CD4-positive, alpha-beta T cell treated with Interleukin-17A for 4 hours (primary cell): Measurements from ENCODE around the gene ST8SIA2.

Experiments
- DNase-seq: peaks from one replicate; pipeline ENCODE4 v3.0.0-alpha.2; 2020; ENCODE audit warnings: mixed read lengths

Gene ST8SIA2

DNA sequence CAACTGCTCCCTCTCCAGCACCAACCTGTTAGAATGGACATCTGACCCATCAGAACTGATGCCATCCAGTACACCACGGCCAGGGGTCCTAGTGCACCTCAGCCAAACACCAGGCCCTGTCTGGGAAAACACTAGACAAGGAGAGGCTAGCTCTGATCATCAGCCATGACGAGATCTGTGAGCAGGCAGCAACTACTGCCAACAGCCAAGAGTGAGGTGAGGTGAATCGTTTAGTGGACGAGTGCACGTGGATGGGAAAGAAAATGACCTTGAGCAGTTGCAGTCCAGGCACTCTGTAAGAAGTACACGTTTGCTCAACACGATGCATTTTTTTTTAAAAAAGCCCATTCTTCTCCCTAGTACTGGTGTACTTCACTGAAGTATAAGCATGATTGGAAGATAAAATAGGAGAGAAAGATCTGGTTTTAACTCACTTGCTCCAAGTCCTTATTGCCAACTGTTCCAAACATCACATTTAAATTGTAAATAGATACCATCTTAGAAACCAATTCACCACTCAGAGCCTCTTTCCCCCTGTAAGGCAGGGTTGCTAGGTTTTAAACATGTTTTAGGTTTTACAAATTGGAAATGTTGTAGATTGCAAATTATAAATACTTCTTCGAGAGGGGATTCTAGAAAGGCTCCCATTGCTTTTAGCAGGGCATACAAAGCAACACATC, 5.7 kb downstream of the ST8SIA2 start:
- no peak for DNase-seq

DNA sequence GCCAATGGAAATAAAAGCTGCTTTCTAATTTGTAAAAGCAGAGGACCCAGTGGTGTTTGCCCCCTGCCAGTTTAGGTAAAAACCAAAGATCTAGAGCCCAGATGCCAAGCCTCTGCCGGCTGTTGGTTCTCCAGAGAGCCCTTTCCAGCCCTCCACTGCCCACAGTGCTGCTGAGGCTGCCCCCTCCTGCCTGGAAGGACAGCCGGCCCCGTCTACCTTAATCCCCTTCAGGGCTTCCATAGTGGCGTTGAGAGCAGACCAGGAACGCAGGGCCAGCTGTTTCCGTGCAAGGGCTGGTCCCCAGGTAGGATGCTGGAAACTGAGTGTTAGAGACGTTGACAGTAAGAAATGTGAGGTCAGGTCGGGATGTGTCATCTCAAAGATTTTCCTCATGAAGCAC, 6.9 kb downstream of the ST8SIA2 start:
- no peak for DNase-seq

DNA sequence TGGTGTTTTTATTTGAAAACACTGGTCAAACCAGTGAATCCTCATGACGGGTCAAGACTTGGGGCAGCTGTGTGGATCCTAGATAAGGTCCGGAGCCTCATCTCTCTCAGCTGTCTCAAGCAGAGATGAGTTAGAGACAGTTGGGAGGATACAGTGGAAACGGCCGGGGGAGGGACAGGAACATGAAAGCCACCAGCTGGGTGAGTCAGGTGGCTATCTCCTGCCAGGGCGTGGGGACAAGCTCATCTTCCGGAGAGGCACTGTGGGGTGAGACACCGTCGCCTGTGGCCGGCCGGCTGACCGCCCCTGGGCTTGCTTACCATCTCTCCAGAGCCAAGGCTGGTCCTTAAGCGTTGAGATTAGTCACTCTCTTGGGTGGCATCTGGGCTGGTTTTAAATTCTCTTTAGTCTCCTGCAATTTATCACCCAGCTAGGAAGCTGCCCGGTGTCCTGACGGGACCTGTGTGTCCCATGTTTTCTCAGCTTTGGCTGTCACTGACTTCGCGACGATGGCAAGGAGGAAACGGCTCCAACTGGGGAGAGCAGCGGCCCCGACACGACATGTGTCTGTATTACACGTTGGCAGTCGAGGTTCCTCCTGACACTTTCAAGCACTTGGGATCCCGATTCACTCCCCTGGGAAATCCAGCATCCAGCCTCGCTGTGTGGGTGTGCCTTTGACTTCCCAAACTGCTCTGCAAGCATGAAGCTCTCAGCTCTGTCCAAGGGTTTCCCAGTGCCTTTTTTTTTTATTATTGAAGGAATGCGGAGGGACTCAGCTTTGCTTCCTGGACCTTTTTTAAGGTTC, 7.5 kb downstream of the ST8SIA2 start:
- no peak for DNase-seq

DNA sequence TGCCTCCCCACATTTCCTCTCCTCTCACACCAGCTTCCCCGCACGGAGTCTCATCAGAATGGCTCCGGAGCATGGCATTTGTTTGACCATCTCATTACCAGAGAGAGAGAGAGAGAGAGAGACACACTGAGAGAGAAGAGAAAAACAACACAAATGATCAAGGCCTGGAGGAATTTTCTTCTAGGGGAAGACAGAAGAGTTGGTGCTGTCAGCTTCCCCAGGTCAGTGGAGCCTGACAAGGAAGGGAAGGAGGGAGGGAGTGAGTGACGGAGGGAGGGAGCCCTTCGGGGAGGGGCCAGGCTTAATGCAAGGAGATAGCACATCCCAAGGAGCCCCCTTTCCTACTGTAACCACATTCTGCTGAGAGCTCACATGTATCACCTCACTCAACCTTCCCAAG, 9.1 kb downstream of the ST8SIA2 start:
- no peak for DNase-seq

DNA sequence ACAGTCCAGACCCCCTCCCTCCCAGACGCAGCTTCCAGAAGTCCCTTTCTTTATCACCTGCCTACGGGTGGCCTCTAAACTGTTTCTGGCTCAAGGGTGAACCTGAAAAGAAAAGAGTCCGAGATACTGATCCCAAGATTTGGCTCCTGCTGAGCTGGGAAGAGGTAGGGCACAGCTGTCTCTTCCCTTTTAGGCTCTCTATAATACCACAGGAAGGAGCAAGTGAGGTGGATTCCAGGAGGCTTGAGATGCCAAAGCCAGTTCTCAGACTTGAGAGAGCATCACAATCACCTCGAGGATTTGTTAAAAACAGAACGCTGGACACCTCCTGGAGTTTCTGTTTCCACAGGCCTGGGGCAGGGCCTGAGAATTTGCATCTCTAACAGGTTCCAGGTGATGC, 12.3 kb downstream of the ST8SIA2 start:
- no peak for DNase-seq

DNA sequence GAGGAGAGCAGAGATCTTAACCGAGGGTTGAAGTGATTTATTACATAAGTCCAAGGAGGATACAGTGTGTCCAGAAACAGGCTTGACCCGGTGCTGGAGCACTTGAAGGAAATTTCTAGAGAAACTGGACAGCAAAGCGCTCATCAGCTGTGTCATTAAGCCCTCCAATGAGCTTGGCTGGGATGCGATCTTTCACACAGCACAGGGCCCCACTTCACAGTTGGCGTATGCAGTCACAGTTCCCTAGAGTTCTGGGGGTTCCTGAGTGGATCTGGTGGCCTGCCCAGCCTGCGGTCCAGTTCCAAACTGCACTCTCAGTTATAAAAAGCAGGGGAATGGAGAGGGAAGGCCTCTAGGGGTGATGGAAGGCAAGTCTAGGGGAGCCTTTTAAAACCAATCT, 13.6 kb downstream of the ST8SIA2 start:
- DNase-seq, result no peak

DNA sequence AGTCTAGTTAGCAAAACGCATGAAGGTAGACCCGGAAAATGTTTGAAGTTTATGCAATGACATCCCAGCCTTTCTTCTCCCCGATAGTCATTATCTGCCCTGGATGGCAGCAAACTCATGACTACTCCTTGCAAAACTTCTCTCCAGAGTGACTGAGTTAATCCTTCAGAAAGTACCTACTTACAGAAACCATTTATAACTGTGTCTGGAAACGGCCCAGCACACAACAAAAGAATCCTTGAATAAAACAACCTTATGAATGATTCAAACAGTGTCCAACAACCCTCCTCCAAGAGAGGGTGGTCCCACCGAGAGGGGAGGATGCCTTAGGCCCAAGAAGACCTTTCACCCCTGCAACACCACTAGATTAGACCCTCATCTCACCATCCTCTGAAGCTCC, 14.2 kb downstream of the ST8SIA2 start:
- no peak for DNase-seq

DNA sequence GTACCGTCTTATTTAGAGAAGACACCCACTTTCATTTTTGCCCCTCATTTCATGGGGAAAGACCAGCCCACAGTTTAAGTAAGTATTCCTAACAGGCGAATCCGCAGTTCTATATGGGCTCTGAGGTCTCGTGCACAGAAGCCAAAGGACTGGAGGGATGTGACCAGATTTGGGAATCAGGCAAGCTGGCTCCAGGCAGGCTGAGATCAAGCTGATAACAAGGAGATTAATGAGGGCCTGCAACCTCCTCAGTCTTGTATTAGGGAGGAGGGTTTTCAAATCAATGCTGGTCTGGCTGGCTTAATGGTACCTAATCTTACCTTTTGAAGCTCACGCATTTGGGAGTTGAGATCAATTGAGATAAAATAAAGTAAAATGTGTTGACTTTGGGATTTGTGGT, 15.3 kb downstream of the ST8SIA2 start:
- no peak for DNase-seq

DNA sequence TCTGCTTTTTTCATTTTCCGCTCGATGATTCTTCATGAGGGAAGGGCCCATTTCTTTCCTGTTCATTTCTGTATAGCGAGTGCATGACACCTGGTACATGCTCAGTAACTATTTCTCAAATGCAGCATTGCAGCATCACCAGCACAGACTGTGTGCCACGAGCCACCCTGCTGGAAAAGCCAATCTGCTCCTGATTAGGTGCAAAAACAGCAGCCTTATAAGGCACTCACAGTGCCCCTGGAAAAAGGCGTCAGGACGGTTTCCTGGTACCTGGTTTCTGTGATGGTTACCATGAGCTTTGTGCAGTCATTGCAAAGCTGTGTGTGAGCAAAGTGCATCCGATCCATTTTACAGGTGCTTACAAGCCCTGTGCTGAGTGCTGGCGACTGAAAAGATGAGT, 15.8 kb downstream of the ST8SIA2 start:
- DNase-seq, result no peak

DNA sequence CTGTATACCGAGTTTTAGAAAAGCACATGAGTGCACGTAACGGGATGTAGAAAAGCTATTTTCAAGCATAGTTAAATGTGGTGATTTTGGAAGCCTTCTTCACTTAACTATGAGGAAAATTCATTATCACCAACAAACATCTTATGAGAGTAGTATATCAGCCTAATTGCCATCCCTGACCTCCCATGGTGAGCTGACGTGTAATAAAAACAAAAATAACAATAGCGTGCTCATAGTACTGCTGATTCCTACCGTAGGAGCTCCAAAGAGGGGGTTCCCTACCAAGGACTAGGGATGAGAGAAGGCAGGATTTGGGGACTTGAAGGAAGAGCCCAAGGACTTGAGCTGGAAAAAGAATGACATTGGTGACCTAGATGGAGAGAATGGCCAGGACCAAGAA, 16.9 kb downstream of the ST8SIA2 start:
- DNase-seq, result no peak

DNA sequence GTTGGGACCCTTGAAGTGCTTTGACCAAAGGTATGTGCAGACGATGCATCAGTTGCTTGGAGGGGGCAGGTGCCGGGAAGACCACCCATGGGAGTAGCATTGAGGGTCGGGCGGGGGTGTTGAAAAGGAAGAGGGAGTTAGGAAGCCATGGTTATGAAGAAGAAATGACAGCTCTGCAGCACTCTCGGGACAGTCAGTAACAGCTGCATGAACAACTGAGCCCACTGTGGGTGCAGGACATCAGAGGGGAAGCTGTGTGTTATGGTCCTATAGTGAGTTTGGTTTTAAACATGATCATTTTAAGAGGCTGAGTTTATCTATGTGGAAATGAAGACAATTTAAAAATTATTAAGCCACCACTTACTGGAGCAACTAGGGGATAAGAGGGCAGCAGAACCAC, 17.6 kb downstream of the ST8SIA2 start:
- no peak for DNase-seq

DNA sequence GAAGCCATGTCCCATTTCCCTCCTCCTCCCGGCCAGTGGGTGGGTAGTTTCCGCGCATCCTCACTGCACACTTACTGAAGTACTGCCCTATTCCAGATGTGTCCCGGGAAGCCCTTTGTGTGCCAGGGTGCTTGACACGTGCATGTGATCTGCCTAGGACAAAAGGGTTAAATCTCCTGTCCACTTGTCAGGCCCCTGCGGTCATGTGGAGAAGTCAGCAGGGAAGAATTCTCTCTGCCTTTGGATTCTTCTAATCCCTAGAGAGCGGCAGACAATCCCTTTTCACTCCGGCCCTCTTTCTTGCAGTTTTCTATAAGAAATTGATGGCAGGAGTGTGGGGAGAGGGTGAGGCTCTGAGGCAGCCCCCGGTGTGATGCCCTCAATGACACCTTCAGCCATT, 19.8 kb downstream of the ST8SIA2 start:
- no peak for DNase-seq

DNA sequence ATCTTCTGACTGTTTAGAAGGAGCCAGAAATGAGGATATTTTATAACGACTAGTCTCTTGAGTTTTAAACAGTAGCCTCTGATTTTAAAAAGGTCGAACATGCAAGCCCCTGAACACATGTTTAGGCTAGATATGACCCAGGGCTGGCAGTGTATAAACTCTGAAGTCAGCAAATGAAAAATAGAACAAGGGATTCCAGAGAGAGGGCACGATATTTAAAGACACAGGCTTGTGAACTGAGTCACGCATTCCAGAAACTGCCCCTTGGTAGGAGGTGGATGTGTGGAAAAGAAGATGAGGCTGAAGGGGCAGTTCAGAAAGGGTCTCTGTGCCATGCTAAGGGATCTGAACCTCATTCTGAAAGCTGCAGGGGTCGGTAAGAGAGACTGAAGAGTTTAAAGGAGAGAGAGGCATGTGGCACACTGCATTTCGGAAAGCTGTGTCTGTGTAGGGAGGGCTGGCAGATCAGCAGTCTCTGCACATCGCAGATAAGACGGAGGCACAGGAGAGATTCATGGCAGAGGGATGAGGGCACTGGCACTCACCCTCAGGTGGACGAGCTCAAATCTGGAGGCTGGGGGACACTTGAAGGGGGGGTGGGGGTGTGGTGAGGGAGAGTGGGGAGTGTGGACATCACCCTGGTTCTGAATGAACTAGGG, 22.1 kb downstream of the ST8SIA2 start:
- DNase-seq, result no peak

DNA sequence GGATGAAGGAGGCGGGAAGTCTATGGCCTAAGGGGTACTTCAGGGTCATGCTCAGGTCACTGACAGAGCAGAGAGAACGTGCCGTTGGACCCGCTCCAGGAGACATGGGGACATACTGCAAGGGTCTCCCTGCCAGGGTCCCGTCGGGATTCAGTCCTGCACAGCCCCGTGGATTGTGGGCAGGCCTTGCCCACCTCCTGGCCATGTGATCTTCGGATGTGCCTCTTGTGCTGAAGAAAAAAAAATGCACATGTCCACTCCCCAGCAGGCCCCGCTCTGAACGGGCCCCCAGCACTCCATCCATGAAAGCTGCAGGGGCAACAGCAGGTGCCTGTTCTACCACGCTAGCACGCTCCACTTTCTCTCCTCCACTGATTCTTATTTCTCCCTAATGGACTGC, 22.9 kb downstream of the ST8SIA2 start:
- DNase-seq, result no peak

DNA sequence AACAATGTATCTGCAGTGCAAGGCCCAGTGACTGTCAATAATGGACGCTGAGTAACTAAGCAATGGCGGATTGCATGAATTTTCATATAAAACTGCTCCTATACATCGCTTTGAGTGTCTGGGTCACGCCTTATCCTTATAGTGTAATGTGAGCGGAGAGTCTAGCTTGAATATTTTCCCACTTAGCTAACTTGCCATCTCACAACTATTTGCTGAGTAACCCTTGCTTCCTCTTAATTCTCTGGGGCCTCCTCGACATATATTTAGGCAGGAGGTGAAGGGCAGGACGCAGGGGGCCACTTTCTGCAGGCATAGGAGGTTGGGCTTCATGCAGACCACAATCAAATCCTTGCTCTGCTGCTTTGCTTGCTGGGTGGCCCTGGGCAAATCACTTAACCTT, 24.0 kb downstream of the ST8SIA2 start:
- DNase-seq, result no peak

DNA sequence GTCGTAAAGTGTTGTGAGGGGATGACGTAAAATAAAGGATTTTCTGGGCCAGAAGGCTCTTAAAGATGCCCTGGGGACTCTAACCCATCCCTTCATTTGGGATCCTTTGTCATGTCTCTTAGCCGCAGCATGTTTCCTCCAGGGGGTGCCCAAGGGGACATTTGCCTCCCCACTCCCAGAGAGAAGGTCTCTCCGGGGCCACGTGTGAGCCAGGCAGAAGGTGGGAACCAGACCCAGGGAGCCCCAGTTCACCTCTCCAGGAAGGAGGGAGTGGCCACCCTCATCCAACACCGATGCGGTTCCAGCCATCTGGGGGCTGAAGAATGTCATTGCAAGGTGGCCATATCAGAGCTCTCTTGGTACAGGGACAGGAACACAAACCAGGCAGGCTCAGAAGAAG, 25.2 kb downstream of the ST8SIA2 start:
- no peak for DNase-seq

DNA sequence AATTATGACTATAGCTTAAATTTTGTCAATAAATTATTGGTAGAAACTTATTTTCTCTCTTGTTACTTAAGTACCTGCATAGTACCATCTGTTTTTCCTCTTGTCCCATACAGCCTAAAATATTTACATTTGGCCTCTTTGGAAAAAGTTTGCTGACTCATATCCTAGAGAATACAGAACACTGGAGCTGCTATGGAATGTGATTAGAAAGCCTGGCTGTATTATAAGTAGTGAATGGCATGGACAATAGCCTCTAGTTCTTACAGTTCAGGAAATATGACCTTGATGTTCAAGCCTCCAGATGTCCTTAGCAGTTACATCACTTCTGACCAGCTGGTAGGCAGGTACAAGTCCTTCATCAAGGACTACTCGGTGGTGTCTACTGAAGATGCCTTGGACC, 28.3 kb downstream of the ST8SIA2 start:
- DNase-seq, result no peak

DNA sequence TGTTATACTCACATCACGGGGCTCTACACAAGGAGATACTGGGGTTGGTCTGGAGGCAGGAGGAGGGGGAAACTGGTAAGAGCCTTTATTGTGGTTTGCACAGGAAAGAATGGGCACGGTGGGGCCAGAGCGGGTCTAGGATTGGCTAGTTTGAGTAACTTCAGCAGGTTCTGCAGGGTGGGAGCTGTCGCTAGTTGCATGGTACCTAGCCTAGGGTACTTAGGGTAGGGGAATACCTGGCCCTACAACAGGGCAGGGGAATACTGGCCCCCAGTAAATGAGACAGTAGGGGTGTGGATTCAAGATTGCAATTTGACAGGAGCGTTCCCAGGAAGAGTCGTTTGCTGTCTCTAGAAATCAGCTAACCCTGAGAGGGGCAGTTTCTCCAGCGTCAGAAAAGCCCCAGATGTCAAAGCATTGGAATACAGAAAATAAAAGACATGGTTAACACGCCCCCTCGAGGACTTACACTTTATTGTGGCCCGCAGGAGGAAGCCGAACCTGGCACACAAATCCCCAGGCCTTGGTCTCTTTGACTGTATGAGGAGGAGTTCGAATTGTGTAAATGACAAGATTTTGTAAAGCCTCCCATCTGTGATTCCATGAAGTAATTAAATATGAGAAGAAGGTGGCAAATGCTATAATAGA, 32.0 kb downstream of the ST8SIA2 start:
- no peak for DNase-seq

DNA sequence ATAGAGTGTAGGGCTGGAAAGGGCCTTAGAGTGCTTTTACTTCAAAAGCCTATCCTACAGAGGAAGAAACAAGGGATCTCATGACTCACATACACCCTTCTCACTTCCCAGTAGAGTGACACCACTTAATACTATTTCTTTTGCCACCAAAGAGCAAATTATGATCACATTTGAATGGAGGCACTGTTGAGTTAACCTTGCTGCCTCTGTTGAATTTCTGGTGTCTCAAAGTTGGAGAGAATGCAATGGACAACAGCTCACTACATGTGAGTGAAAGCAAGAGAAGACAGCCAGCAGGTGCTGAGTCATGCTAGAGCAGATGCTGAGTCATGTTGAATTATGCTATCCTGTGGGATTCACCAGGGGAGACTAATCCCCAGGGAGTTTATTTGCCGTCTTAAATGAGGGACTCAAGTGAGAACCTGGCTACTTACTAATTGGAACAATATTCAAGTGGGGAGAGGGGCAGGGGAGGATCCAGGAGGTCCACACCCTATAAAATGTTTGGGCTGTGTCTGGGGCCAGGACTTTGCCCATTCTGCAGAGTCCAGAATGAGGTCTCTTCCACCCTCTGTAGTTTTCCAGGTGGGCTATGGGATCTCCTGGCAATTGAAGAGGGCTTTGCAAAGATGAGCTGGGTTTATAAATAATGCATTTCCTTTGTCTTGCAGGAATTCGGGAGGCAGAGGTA, 35.8 kb downstream of the ST8SIA2 start:
- no peak for DNase-seq

DNA sequence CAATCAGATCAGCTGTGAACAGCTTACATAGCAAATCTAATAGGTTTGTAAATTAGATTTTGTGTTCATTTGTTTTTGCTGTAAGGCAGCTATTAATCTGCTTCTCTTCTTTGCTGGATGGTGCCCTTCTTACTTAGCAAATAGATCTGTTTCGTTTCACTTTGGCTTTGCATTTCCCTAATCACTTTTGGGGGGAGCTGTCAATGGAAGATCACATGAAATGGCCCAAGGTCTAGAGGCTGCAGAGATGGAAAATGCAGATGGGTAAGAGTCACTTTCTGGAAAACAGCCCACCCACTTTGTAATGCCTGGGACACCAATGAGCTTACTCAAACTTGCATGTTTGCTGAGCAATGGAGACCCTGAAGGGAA, 36.4 kb downstream of the ST8SIA2 start:
- no peak for DNase-seq

DNA sequence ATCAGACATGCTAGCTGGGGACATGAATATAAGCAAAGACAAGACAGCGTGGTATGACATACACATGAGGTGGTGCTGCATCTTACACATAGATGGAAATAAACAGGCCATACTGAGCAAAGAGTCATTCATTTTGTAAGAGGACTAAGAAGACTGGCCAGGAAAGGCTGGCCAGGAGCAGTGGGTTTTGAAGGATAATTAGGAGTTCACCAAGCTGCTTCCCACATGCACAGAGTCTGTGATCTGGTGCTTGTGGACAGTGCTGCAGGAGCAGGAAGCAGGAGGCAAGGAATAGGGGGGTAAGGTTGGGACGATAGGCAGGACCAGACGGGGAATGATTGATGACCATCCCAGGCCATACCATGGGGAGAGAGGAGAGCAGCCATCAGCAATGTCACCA, 41.5 kb downstream of the ST8SIA2 start:
- no peak for DNase-seq

DNA sequence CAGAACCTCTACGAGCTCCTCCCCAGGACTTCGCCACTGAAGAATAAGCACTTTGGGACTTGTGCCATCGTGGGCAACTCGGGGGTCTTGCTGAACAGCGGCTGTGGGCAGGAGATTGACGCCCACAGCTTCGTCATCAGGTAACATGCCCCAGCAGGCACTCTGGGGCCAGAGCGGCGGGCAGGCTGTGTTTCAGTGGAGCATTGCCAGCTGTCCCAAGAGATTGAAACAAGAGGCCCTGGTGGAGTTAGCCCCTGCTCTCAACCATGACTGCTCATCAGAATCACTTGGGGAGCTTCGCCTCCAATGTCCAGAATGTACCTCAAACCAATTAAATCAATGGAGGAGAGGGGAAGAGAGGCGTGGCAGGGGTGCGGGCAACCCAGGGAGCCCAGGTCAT, 44.8 kb downstream of the ST8SIA2 start:
- DNase-seq, result no peak

DNA sequence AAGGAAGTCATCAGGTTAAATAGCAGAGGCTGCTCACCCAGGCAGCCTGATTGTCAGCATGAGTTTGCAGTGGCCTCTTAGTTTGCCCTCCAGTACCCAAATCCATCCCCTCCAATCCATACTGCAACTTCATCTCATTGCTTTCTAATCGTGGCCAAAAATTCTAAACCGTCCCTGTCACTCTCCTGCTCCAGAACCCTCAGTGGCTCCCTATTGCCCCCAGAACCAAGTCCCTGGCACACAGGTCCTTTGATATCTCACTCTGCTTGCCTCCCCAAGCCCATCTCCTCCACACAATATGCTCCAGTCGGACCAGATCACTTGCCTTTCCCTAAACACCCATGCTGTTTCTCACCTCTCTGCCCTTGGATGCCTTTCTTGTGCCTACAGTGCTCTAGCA, 49.7 kb downstream of the ST8SIA2 start:
- no peak for DNase-seq
